B cell (primary cell): ENCODE data around the gene SCN7A. TPM values are rescaled to one million over a fixed set of nuclear protein-coding genes. Genes with fewer than 3 reads are reported as not detected.

Source experiments
- ATAC-seq: fragments of 200-7000 bp; cut with Tn5 transposase; one replicate; pipeline ENCODE4 v1.10.0; 2021; ENCODE audit warnings: low read depth, mild to moderate bottlenecking, moderate number of reproducible peaks, moderate library complexity
- CTCF ChIA-PET: fragments of 350-600 bp; sonication (Branson Sonifier 250); formaldehyde crosslinking; loops from one replicate; lab custom pipeline; 2021; ENCODE audit warnings: antibody characterized with exemption, inconsistent platforms; lab: Charles Lee
- POLR2A ChIA-PET: fragments of 350-600 bp; sonication (Branson Sonifier 250); formaldehyde crosslinking; loops from one replicate; lab custom pipeline; 2021; ENCODE audit warnings: antibody characterized with exemption; lab: Charles Lee
- DNase-seq: peaks from one replicate; pipeline ENCODE4 v3.0.0; 2013
- H2AFZ ChIP-seq: 2 replicates; pipeline ENCODE4 v1.6.1; 2012; ENCODE audit warnings: mild to moderate bottlenecking, low read depth, low read length; ENCODE audit not compliant: insufficient read depth, poor library complexity, severe bottlenecking
- H3K27ac ChIP-seq, 2 donors: 1 replicate in 1 of 2; 2 replicates in 1 of 2; pipeline ENCODE4 v1.5.1; 2012 to 2013; ENCODE audit warnings: low read length in 2 of 2, mild to moderate bottlenecking in 2 of 2, moderate library complexity in 1 of 2
- H3K27me3 ChIP-seq, 4 experiments: fragments of 200-600 bp in 1 of 4; sonication (generic) in 1 of 4; replicated peaks in 1 of 4; 1 replicate in 2 of 4; 2 replicates in 2 of 4; pipeline versions ENCODE4 v1.6.1 to v1.7.0; 2013 to 2016; ENCODE audit warnings: low read length in 3 of 4, mild to moderate bottlenecking in 2 of 4, mixed read lengths in 1 of 4, moderate library complexity in 1 of 4; ENCODE audit not compliant: insufficient read depth in 4 of 4, control insufficient read depth in 3 of 4; ENCODE audit errors: control extremely low read depth in 1 of 4
- H3K36me3 ChIP-seq, 2 experiments: replicated peaks in 1 of 2; 1 replicate in 1 of 2; 2 replicates in 1 of 2; pipeline versions ENCODE4 v1.6.1 to v1.7.1; 2013; ENCODE audit warnings: low read length in 1 of 2; ENCODE audit not compliant: insufficient read depth in 2 of 2, control insufficient read depth in 1 of 2; ENCODE audit errors: control extremely low read depth in 1 of 2, extremely low read depth in 1 of 2
- H3K4me1 ChIP-seq, 2 donors: fragments of 200-600 bp in 1 of 2; sonication (generic) in 1 of 2; 1 replicate in 1 of 2; 2 replicates in 1 of 2; pipeline versions ENCODE4 v1.5.1 to v1.6.1; 2013 to 2017; ENCODE audit warnings: low read length in 2 of 2; ENCODE audit not compliant: control insufficient read depth in 2 of 2, insufficient read depth in 2 of 2
- H3K4me2 ChIP-seq: replicated peaks from 2 replicates; pipeline ENCODE3; 2012; ENCODE audit warnings: mild to moderate bottlenecking, low read depth, low read length; ENCODE audit not compliant: poor library complexity, severe bottlenecking
- H3K4me3 ChIP-seq, 5 experiments: fragments of 200-600 bp in 1 of 5; sonication (generic) in 1 of 5; 1 replicate in 3 of 5; 2 replicates in 2 of 5; pipeline versions ENCODE4 v1.5.1 to v1.7.0; 2011 to 2016; ENCODE audit warnings: low read length in 4 of 5, mild to moderate bottlenecking in 4 of 5, low read depth in 2 of 5, control low read depth in 1 of 5, moderate library complexity in 1 of 5; ENCODE audit not compliant: insufficient read depth in 1 of 5; ENCODE audit errors: control extremely low read depth in 1 of 5, extremely low read depth in 1 of 5
- H3K79me2 ChIP-seq: fragments of 200-600 bp; sonication (generic); one replicate; pipeline ENCODE4 v1.6.0; 2016; ENCODE audit warnings: low read length; ENCODE audit not compliant: control insufficient read depth, insufficient read depth
- H3K9ac ChIP-seq: fragments of 200-600 bp; sonication (generic); 2 replicates; pipeline ENCODE4 v1.6.1; 2017; ENCODE audit warnings: mild to moderate bottlenecking, low read length, moderate library complexity
- H3K9me3 ChIP-seq, 3 donors: one replicate each; pipeline versions ENCODE4 v1.6.1 to v1.7.1; 2013; ENCODE audit warnings: low read length in 2 of 3; ENCODE audit not compliant: control insufficient read depth in 2 of 3, insufficient read depth in 1 of 3; ENCODE audit errors: control extremely low read depth in 1 of 3
- H4K20me1 ChIP-seq: 2 replicates; pipeline ENCODE4 v1.6.0; 2012; ENCODE audit warnings: mild to moderate bottlenecking, low read length; ENCODE audit not compliant: insufficient read depth, control insufficient read depth, poor library complexity, severe bottlenecking
- H3K27ac Mint-ChIP-seq: one replicate; pipeline ENCODE4 v1.8.0; 2021; ENCODE audit warnings: mixed read lengths
- H3K27me3 Mint-ChIP-seq: one replicate; pipeline ENCODE4 v1.8.0; 2021; ENCODE audit warnings: mixed read lengths
- H3K4me1 Mint-ChIP-seq: one replicate; pipeline ENCODE4 v1.8.0; 2021; ENCODE audit warnings: mixed read lengths
- H3K4me3 Mint-ChIP-seq: one replicate; pipeline ENCODE4 v1.8.0; 2021; ENCODE audit warnings: mixed read lengths
- H3K9me3 Mint-ChIP-seq: one replicate; pipeline ENCODE4 v1.8.0; 2022; ENCODE audit warnings: mixed read lengths; ENCODE audit not compliant: insufficient read depth
- CTCF ChIP-seq: fragments of 200-600 bp; IDR thresholded peaks from one replicate; pipeline ENCODE4 v1.8.0; 2022; ENCODE audit warnings: antibody characterized with exemption, mild to moderate bottlenecking
- EZH2 ChIP-seq: IDR thresholded peaks from 2 replicates; pipeline ENCODE4 v1.6.1; 2012; ENCODE audit warnings: borderline replicate concordance, low read depth, mild to moderate bottlenecking, moderate library complexity, low read length; ENCODE audit not compliant: insufficient read depth, poor library complexity, severe bottlenecking
- WGBS: methylation state at CpG from one replicate; pipeline ENCODE4 v1.1.5; 2013; ENCODE audit warnings: missing lambda C conversion rate; ENCODE audit not compliant: insufficient coverage; 5-methylcytosine and 5-hydroxymethylcytosine counted together
- intact Hi-C: fragments of 100-400 bp; cut with micrococcal nuclease; formaldehyde crosslinking; loops from one replicate; pipeline ENCODE4 v1.10.0; 2022
- polyA plus RNA-seq: library from polyadenylated mRNA; depleted of rRNA; stranded (reverse); fragments of >200 nt; gene quantifications from 2 replicates; pipeline ENCODE4 v1.2.3, GENCODE V29; 2012
- total RNA-seq, 2 donors: library from RNA; stranded (reverse); fragments of 120-200 nt in 1 of 2; gene quantifications; 1 replicate in 1 of 2; 2 replicates in 1 of 2; pipeline versions ENCODE4 v1.2.3 to v1.2.4, GENCODE V29; 2013 to 2022

SCN7A gene
- total and polyA plus RNA-seq, 2 donors (not counting 1 experiment from before 2014, with no cell fraction given), result not detected

GRCh38 chr2:166404831-166405568 lies 89.0 kb downstream of the SCN7A start:
- Histone ChIP-seq H2AFZ (no peak overlapping the region), H3K4me3 (no peak overlapping the region), H4K20me1 (no peaks in the 10 kb centered on the region), H3K27ac (no peak overlapping the region), H3K9ac (no peak overlapping the region), H3K27me3 (no peaks in the 10 kb centered on the region), H3K79me2 (no peaks in the 10 kb centered on the region), H3K4me1 (no peaks in the 10 kb centered on the region), H3K9me3 (no peaks in the 10 kb centered on the region), H3K36me3 (no peaks in the 10 kb centered on the region), H3K4me2 (no peak overlapping the region)
- intact Hi-C loops, result no loop called here
- WGBS, result 86% methylated on average over 1 of the region's 2 CpGs
- Mint-ChIP-seq H3K27me3 (no peaks in the 10 kb centered on the region), H3K9me3 (no peaks in the 10 kb centered on the region), H3K4me3 (no peak overlapping the region), H3K4me1 (no peaks in the 10 kb centered on the region), H3K27ac (no peak overlapping the region)
- TF ChIP-seq EZH2, result no peak
- no peak for TF ChIP-seq CTCF
- no peak for DNase-seq
- ChIA-PET CTCF (no interaction called here), POLR2A (no interaction called here)
- no peak for ATAC-seq

DNA sequence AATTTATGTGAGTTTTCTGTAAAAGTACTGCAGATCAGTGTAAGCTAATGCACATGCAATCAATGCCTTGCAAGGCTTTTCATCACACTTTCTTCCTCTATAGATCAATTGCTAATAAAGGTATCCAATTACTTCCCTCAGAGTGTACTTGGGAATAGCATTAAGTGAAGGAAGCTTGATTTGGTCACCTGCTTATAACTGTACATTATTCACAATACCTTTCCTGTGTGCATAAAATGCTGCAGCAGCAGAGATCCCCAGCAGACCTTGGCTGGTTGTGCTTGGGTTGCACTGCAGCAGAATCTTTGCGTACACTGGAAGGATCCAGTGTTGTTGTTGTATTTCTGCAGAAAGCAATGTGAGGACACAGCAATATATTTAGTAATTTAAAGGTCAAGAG lies 99.8 kb downstream of the SCN7A start:
- H3K27me3 Mint-ChIP-seq, result no peaks in the 10 kb centered on the region
- ChIA-PET POLR2A (no interaction called here), CTCF (interaction anchor here (1.8 kb wide), 1 partner anchor 9 kb away, joined by 5 read pairs; no protein-coding TSS in a partner anchor)
- intact Hi-C loops, result no loop called here
- DNase-seq, result no peak
- no CpG with 5 or more reads among the region's 1 CpG for WGBS
- H3K4me2 ChIP-seq, result no peak overlapping the region
- H3K9me3 ChIP-seq, result no peaks in the 10 kb centered on the region
- no peaks in the 10 kb centered on the region for H3K36me3 ChIP-seq
- no peak overlapping the region for H2AFZ ChIP-seq
- ATAC-seq, result no peak
- no peak overlapping the region for H3K27ac Mint-ChIP-seq
- H3K27ac ChIP-seq, result no peak overlapping the region
- H3K4me1 ChIP-seq, result no peaks in the 10 kb centered on the region
- no peak overlapping the region for H3K4me3 Mint-ChIP-seq
- no peaks in the 10 kb centered on the region for H4K20me1 ChIP-seq
- no peak for TF ChIP-seq EZH2
- TF ChIP-seq CTCF, result no peak
- H3K9me3 Mint-ChIP-seq, result no peaks in the 10 kb centered on the region
- no peaks in the 10 kb centered on the region for H3K79me2 ChIP-seq
- H3K9ac ChIP-seq, result no peak overlapping the region
- no peak overlapping the region for H3K4me3 ChIP-seq
- H3K4me1 Mint-ChIP-seq, result no peaks in the 10 kb centered on the region
- no peaks in the 10 kb centered on the region for H3K27me3 ChIP-seq
